Measurements from ENCODE around the gene ANKRD31. TPM values are rescaled to one million over a fixed set of nuclear protein-coding genes. Genes with fewer than 3 reads are reported as not detected.

The ANKRD31 gene
- polyA plus RNA-seq, 2 of the 4 experiments (the other 2 are of a cell fraction), result 0.15 to 0.49 TPM

GRCh38 chr5:75140277-75140676 lies 96.4 kb downstream of the ANKRD31 start:
- no peak for FAIRE-seq
- no peaks in the 10 kb centered on the region for H3K4me1 ChIP-seq
- whole genome bisulfite sequencing (ENCODE audit: missing lambda C conversion rate), result 68% methylated on average over 3 of the region's 3 CpGs
- ChIA-PET CTCF (no interaction called here), POLR2A (no interaction called here)
- H3K27ac ChIP-seq, result no peak overlapping the region
- TF ChIP-seq POLR2AphosphoS2 (conservative IDR thresholded peaks at IDR 0.05; ENCODE audit: low read length) (no peak), CBX2 (IDR thresholded peaks at IDR 0.05; ENCODE audit: borderline replicate concordance, low read depth) (no peak), HOXB5 (CRISPR knock-in tag; IDR thresholded peaks at IDR 0.05) (no peak), NPAS2 (CRISPR knock-in tag; IDR thresholded peaks at IDR 0.05; ENCODE audit: borderline replicate concordance) (no peak), MAFK (IDR thresholded peaks at IDR 0.05; ENCODE audit: partially characterized antibody) (no peak), RNF2 (IDR thresholded peaks at IDR 0.05; ENCODE audit: borderline replicate concordance, low read depth) (no peak), MAZ (IDR thresholded peaks at IDR 0.05; ENCODE audit: borderline replicate concordance, low read depth, low read length) (no peak), ZC3H11A (IDR thresholded peaks at IDR 0.05) (no peak)
- H3K9me3 ChIP-seq, result no peaks in the 10 kb centered on the region
- DNase-seq (ENCODE audit: low read depth in 1 of 2, low spot score in 1 of 2), result no peak
- H3K4me3 ChIP-seq, result no peak overlapping the region
- no peak overlapping the region for H3K4me2 ChIP-seq
- no peak for ATAC-seq

DNA sequence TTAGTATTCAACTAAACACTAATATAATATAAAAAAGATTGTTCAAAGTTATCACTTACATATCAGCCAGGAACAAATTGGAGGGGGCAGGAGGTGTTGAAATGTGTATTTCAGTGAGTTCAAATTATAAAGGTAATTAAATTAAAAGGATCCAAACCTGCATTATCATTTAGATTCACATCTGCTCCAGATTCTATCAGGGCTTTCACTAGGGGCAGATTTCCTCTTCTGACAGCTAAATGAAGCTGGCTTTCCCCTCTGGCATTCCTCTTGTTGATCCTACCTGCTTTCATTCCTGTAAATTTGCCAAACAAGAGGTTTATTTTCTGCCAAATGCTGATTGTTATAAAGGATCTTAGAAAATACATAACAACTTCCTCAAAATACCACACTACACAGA lies 98.0 kb downstream of the ANKRD31 start:
- TF ChIP-seq MYC (IDR thresholded peaks at IDR 0.05; ENCODE audit: borderline replicate concordance, low read length) (no peak), ZFP36 (IDR thresholded peaks at IDR 0.05; ENCODE audit: borderline replicate concordance, partially characterized antibody) (no peak), ZC3H11A (IDR thresholded peaks at IDR 0.05) (no peak), CBX8 (IDR thresholded peaks at IDR 0.05) (no peak), NFE2L2 (conservative IDR thresholded peaks at IDR 0.05; ENCODE audit: low read length) (no peak), ESRRA (IDR thresholded peaks at IDR 0.05; ENCODE audit: borderline replicate concordance, low read length) (no peak), ZNF302 (CRISPR knock-in tag; IDR thresholded peaks at IDR 0.05) (no peak), CHD2 (IDR thresholded peaks at IDR 0.05; ENCODE audit: low read length, partially characterized antibody) (no peak), KDM1A (IDR thresholded peaks at IDR 0.05; ENCODE audit: low read depth) (no peak), RCOR1 (IDR thresholded peaks at IDR 0.05; ENCODE audit: low read depth, low read length) (no peak), JUN (IDR thresholded peaks at IDR 0.05) (no peak), HDAC2 (IDR thresholded peaks at IDR 0.05) (no peak), HOXA7 (CRISPR knock-in tag; IDR thresholded peaks at IDR 0.05) (no peak), PHF8 (IDR thresholded peaks at IDR 0.05; ENCODE audit: borderline replicate concordance, low read depth) (no peak), HOXB5 (CRISPR knock-in tag; IDR thresholded peaks at IDR 0.05) (no peak), MAZ (IDR thresholded peaks at IDR 0.05; ENCODE audit: borderline replicate concordance, low read depth, low read length) (no peak), EHF (CRISPR knock-in tag; IDR thresholded peaks at IDR 0.05) (no peak), BHLHE40 (IDR thresholded peaks at IDR 0.05; ENCODE audit: low read depth, low read length) (no peak)
- TF ChIP-seq, protein P1, sequence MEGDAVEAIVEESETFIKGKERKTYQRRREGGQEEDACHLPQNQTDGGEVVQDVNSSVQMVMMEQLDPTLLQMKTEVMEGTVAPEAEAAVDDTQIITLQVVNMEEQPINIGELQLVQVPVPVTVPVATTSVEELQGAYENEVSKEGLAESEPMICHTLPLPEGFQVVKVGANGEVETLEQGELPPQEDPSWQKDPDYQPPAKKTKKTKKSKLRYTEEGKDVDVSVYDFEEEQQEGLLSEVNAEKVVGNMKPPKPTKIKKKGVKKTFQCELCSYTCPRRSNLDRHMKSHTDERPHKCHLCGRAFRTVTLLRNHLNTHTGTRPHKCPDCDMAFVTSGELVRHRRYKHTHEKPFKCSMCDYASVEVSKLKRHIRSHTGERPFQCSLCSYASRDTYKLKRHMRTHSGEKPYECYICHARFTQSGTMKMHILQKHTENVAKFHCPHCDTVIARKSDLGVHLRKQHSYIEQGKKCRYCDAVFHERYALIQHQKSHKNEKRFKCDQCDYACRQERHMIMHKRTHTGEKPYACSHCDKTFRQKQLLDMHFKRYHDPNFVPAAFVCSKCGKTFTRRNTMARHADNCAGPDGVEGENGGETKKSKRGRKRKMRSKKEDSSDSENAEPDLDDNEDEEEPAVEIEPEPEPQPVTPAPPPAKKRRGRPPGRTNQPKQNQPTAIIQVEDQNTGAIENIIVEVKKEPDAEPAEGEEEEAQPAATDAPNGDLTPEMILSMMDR (IDR thresholded peaks at IDR 0.05), result no peak
- Histone ChIP-seq H3K4me2 (no peak overlapping the region), H3K4me3 (no peak overlapping the region), H3K27ac (no peak overlapping the region), H3K9me3 (no peaks in the 10 kb centered on the region), H3K4me1 (no peaks in the 10 kb centered on the region)
- ATAC-seq (no peak), FAIRE-seq (no peak), DNase-seq (ENCODE audit: low read depth in 1 of 2, low spot score in 1 of 2) (no peak)
- ChIA-PET CTCF (no interaction called here), POLR2A (no interaction called here)

- H3K27ac ChIP-seq, result no peak overlapping the region
- no peak for DNase-seq (ENCODE audit: low read depth in 1 of 2, low spot score in 1 of 2)
- ChIA-PET CTCF (interaction anchor here (0.8 kb wide), 1 partner anchor 137 kb away, joined by 3 read pairs; no protein-coding TSS in a partner anchor), POLR2A (no interaction called here)
- no peak overlapping the region for H3K4me2 ChIP-seq
- FAIRE-seq, result no peak
- no peak overlapping the region for H3K4me3 ChIP-seq
- ATAC-seq, result no peak
- 42% methylated on average over 15 of the region's 21 CpGs for WGBS (ENCODE audit: missing lambda C conversion rate)
- TF ChIP-seq ZFP36 (IDR thresholded peaks at IDR 0.05; ENCODE audit: borderline replicate concordance, partially characterized antibody) (no peak), POLR2AphosphoS2 (conservative IDR thresholded peaks at IDR 0.05; ENCODE audit: low read length) (no peak), CHD4 (IDR thresholded peaks at IDR 0.05; ENCODE audit: borderline replicate concordance) (no peak), POLR2A (IDR thresholded peaks at IDR 0.05; ENCODE audit: low read length) (no peak), HES2 (IDR thresholded peaks at IDR 0.05) (no peak), EHF (CRISPR knock-in tag; IDR thresholded peaks at IDR 0.05) (no peak), ZC3H11A (IDR thresholded peaks at IDR 0.05) (no peak), EHMT2 (IDR thresholded peaks at IDR 0.05; ENCODE audit: low read depth) (no peak), MAZ (IDR thresholded peaks at IDR 0.05; ENCODE audit: borderline replicate concordance, low read depth, low read length) (no peak), JUNB (IDR thresholded peaks at IDR 0.05) (no peak), ESRRA (IDR thresholded peaks at IDR 0.05; ENCODE audit: borderline replicate concordance, low read length) (no peak), NFE2L2 (conservative IDR thresholded peaks at IDR 0.05; ENCODE audit: low read length) (no peak)
- H3K4me1 ChIP-seq, result no peaks in the 10 kb centered on the region
- peaks cover 9% of the 10 kb centered on the region; the same call in 2 of the 3 replicates for H3K9me3 ChIP-seq
Measured at GRCh38 chr5:75130818-75131349, 105.8 kb downstream of the ANKRD31 start.
